ENCODE results near the gene ARVCF. TPM values are rescaled to one million over a fixed set of nuclear protein-coding genes. Genes with fewer than 3 reads are reported as not detected.
A peak's percentile ranks its signal among the peaks of the same experiment; 100 is the strongest.

ARVCF gene
- total RNA-seq, 4 donors from 2014 or later: 31.1 to 55.8 (median 44.6) TPM

DNA sequence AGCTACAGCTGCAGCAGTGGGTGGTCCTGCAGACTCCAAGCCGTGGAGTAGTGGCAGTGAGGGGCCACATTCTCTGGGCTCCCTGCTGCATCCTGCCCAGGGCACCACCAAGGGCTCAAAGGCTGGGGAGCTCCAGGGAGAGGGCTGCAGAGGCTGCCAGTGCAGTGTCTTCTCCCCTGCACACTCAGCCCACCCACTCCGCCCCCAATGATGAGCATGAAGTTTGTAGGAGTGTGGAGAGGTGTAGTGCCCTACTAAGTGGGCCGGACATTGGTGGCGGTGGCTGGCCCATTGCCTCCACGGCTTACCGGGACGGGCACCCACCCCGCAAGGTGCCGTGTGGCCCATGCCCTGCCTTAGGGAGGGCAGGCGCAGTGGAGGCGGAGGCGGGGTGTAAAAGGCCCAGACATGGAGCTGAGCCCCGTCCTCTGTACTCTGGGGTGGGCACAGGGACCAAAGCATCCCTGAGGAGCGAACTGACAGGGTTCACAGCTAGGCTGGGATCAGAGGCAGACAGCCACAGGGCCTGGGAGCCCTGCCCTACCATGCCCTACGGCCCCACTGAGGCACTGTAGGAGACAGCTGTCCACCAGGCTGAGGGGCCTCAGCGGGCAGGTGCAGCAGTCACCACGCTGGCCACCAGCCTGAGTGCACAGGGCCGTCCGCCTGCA lies 18.9 kb downstream of the ARVCF start:
- H3K4me1 ChIP-seq: peaks cover 42 to 94% (median 85%) of the 10 kb centered on the region in 4 donors
- H3K4me3 ChIP-seq: no peak overlapping the region
- no peak for DNase-seq (ENCODE audit: extremely low spot score)
- 82% methylated on average over 16 of the region's 19 CpGs for WGBS
- intact Hi-C loops (cut with DNase I): no loop called here
- peak overlapping the region in 2 of 4 donors; percentile 18 to 34 for H3K27ac ChIP-seq (replicated peaks in 1 of 4)
- no peaks in the 10 kb centered on the region for H3K27me3 ChIP-seq
- no peaks in the 10 kb centered on the region for H3K9me3 ChIP-seq
- no peak for TF ChIP-seq POLR2AphosphoS5 (IDR thresholded peaks at IDR 0.05)
- no peaks in the 10 kb centered on the region for H3K36me3 ChIP-seq

- Histone ChIP-seq H3K36me3 (no peaks in the 10 kb centered on the region), H3K4me1 (peaks cover 47 to 94% (median 86%) of the 10 kb centered on the region in 4 donors), H3K27me3 (no peaks in the 10 kb centered on the region), H3K4me3 (no peak overlapping the region), H3K9me3 (no peaks in the 10 kb centered on the region), H3K27ac (replicated peaks in 1 of 4) (peak overlapping the region; percentile 9 to 82 (median 82))
- no peak for DNase-seq (ENCODE audit: extremely low spot score)
- no peak for TF ChIP-seq EP300 (IDR thresholded peaks at IDR 0.05)
- intact Hi-C loops (cut with DNase I): no loop called here
- WGBS: 95% methylated on average over 8 of the region's 12 CpGs
Measured at GRCh38 chr22:19996694-19997384, 19.8 kb downstream of the ARVCF start.

DNA sequence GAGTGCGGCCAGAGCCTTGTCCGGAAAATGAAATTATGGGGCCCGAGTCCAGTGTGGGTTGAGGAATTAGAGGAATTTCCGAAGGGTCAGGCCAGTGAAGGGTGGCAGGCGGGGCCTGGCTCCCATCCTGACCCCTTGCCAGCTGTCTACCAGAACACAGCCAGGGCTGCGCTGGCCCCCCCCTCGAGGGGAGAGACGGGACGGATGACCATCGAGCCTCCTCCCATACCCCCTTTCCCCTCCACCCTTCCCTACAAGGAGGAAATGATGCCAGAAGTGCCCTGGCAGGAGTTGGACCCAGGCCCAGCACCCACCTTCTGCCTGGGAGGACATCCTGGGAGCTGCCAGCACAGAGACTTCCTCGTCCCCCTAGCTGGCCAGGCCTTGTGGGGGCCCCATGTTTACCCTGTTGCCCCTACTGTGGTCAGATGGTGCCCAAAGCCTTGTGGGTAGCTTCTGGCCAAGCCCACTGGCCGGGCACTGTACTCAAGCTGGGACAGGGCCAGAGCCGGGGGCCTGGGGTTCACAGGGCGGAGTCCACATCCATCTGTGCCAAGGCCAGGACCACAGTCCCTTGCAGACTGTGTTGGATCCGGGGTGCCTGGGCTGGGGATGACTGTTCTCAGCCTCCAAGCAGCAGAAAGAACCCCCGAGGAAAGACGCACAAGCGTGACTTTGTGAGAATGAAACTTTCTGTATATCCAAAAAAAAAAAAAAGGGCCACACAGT lies 20.8 kb downstream of the ARVCF start:
- peak overlapping the region; percentile 72 to 82 (median 82) for H3K27ac ChIP-seq (replicated peaks in 1 of 4)
- WGBS: 84% methylated on average over 8 of the region's 18 CpGs
- intact Hi-C loops (cut with DNase I): no loop called here

DNA sequence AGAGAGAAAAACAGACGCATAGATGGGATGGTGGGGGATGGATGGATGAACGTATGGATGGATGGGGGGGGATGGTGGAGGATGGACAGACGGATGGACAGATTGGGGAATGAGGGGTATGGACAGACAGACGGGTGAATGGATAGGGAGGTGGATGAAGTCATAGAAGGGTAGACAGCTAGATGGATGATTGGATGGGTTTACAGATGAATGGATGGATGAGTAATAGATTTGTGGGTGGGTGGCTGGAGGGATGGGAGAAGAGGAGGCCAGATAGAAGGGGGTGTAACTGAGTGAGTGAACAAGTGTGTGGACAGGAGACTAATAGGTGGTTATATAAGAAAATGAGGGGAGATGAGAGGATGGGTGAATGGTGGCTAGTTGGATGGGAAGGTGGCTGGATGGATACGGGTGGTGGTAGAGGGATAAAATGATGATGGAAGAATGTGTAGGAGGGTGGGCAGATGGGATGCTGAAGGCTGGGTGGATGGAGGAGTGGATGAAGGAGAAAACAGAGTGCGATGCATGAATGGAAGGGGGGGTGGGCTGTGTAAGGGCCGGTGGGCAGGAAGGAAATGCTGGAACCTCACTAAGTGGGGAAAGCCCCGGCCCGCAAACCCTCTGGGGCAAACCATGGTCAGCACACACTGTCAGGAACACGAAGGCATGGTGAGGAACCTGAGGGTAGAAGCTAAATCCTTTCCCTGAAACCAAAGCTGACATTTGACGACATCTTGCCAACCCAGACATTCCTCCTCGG lies 21.6 kb downstream of the ARVCF start:
- Histone ChIP-seq H3K27ac (replicated peaks in 1 of 4) (peak overlapping the region; percentile 72 to 82 (median 82)), H3K36me3 (no peaks in the 10 kb centered on the region)

More for the DNA sequence above, 20.8 kb downstream of the ARVCF start:
- no peaks in the 10 kb centered on the region for H3K27me3 ChIP-seq
- no peak for DNase-seq (ENCODE audit: extremely low spot score)
- H3K4me3 ChIP-seq: peak overlapping the region in 1 of 4 donors; percentile 9
- no peaks in the 10 kb centered on the region for H3K36me3 ChIP-seq
- H3K9me3 ChIP-seq: no peaks in the 10 kb centered on the region
- peaks cover 54 to 95% (median 91%) of the 10 kb centered on the region in 4 donors for H3K4me1 ChIP-seq
- no peak for TF ChIP-seq POLR2A (IDR thresholded peaks at IDR 0.05; ENCODE audit: low read depth)
- peak in 1 of 2 donors; percentile 64 for TF ChIP-seq POLR2AphosphoS5 (IDR thresholded peaks at IDR 0.05)
- TF ChIP-seq EP300 (IDR thresholded peaks at IDR 0.05): no peak

DNA sequence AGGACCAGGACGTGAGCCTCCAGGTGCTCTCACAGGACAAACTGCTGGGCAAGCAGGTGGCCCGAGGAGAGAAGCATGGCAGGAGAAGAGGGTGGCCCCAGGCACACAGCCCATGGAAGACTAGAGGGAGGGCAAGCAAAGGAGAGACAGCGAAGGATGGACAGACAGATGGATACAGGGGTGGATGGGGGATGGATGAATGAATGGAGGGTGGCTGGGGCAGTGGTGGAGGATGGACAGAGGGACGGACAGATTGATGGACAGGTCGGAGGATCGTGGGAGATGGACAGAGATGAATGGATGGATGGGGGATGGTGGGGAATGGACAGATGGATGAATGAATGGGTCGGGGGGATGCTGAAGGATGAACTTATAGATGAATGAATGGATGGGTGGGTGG lies 22.7 kb downstream of the ARVCF start:
- no peaks in the 10 kb centered on the region for H3K36me3 ChIP-seq
- DNase-seq (ENCODE audit: extremely low spot score): no peak
- intact Hi-C loops (cut with DNase I): no loop called here
- H3K9me3 ChIP-seq: no peaks in the 10 kb centered on the region
- no peaks in the 10 kb centered on the region for H3K27me3 ChIP-seq
- H3K4me3 ChIP-seq: no peak overlapping the region
- TF ChIP-seq POLR2A (IDR thresholded peaks at IDR 0.05; ENCODE audit: low read depth): no peak
- no peak for TF ChIP-seq EP300 (IDR thresholded peaks at IDR 0.05)
- TF ChIP-seq POLR2AphosphoS5 (IDR thresholded peaks at IDR 0.05): no peak
- TF ChIP-seq, protein P1, sequence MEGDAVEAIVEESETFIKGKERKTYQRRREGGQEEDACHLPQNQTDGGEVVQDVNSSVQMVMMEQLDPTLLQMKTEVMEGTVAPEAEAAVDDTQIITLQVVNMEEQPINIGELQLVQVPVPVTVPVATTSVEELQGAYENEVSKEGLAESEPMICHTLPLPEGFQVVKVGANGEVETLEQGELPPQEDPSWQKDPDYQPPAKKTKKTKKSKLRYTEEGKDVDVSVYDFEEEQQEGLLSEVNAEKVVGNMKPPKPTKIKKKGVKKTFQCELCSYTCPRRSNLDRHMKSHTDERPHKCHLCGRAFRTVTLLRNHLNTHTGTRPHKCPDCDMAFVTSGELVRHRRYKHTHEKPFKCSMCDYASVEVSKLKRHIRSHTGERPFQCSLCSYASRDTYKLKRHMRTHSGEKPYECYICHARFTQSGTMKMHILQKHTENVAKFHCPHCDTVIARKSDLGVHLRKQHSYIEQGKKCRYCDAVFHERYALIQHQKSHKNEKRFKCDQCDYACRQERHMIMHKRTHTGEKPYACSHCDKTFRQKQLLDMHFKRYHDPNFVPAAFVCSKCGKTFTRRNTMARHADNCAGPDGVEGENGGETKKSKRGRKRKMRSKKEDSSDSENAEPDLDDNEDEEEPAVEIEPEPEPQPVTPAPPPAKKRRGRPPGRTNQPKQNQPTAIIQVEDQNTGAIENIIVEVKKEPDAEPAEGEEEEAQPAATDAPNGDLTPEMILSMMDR (IDR thresholded peaks at IDR 0.05): no peak
- H3K27ac ChIP-seq (replicated peaks in 1 of 4): peak overlapping the region; percentile 46 to 81 (median 56)
- H3K4me1 ChIP-seq: peaks cover 39 to 85% (median 77%) of the 10 kb centered on the region in 4 donors
- 93% methylated on average over 7 of the region's 7 CpGs for WGBS

More for the DNA sequence above, 21.6 kb downstream of the ARVCF start:
- no peak overlapping the region for H3K4me3 ChIP-seq
- 81% methylated on average over 10 of the region's 12 CpGs for WGBS
- H3K9me3 ChIP-seq: no peaks in the 10 kb centered on the region
- DNase-seq (ENCODE audit: extremely low spot score): no peak
- intact Hi-C loops (cut with DNase I): no loop called here
- TF ChIP-seq, protein P1 (IDR thresholded peaks at IDR 0.05): no peak
- no peak for TF ChIP-seq POLR2AphosphoS5 (IDR thresholded peaks at IDR 0.05)
- no peak for TF ChIP-seq POLR2A (IDR thresholded peaks at IDR 0.05; ENCODE audit: low read depth)
- TF ChIP-seq EP300 (IDR thresholded peaks at IDR 0.05): no peak
- peaks cover 46 to 95% (median 88%) of the 10 kb centered on the region in 4 donors for H3K4me1 ChIP-seq
- H3K27me3 ChIP-seq: no peaks in the 10 kb centered on the region

All from esophagus muscularis mucosa (tissue), 4 donors.